Measurements from ENCODE around the gene NKD2.
"Not testable (repeated sequence)": the region's sequence is repeated elsewhere in the genome, so short reads cannot be mapped to it uniquely, and the experiment has no call there.

Gene NKD2

DNA sequence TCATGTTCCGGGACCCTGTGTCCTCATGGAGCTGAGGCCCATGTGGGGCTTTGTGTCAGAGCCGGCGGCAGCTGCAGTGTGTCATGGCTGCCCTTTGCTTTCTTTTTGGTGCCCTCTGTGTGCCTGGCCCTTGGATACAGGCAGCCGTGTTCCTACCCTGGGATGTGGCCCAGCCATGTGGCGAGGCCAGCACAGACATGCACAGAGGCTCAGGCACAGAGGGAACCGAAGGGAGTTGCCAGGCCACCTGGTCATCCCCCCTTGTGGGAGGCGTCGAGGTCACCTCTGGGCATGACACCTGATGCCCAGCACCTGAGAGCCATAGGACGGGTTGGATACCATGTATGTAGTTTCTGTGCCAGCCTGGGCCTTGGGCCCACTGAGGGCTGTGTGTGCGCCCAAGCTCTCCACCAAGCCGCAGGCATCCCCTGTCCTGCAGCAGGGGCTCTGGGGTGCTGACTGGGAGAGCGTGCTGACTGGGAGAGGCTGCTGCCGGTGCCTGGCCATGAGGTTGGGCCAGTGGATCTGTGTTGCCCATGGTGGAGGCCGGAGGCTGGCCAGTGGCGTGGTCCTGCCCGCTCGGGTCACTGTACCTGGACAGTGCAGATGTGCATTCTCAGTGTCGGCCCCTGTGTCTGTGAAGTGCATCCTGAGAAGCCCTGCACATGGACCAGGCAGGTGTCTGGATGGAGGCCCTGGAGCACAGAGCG is 4.8 kb downstream of the NKD2 start:
- no peak for DNase-seq (ENCODE audit: low spot score)

DNA sequence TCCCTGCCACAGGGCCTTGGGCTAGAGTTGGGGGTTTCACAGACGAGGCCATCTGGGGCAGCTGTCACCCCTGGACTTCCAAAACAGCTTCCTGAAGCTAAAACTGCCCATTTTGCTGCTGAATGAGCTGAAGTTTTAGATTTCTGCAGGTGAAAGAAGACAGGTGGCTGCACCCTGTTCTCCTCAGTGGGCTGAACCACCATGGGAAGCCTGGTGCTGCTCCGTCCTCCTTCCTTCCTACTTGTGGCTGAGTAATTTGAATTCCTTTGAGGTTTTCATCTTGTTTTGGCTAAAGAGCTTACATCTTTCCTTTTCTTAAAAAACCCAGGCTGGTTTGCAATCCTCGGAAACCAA is 5.3 kb downstream of the NKD2 start:
- DNase-seq (ENCODE audit: low spot score), result no peak

- no peak for DNase-seq (ENCODE audit: low spot score)
Measured at GRCh38 chr5:1014346-1014745, 5.7 kb downstream of the NKD2 start.

DNA sequence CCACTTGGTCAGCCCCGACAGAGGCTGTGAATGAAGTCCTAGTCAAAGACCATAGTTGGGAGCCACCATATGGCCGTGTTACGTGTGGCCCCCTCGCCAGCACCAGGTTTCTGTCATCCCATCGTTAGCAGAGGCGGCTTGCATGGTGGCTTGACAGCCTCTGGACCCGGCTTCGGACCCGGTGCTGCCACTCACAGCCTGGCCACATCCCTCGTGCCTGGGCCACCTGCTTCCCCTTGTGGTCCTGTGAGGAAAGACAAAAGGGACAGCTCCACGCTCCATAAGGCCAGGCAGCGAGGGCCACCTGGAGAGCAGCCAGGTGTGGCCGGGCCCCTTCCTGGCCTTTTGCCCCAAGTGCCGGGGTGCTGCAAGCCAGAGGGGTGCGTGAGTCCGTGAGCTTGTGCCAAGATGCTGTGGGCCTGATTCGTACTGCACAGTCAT is 6.2 kb downstream of the NKD2 start:
- DNase-seq (ENCODE audit: low spot score), result no peak

DNA sequence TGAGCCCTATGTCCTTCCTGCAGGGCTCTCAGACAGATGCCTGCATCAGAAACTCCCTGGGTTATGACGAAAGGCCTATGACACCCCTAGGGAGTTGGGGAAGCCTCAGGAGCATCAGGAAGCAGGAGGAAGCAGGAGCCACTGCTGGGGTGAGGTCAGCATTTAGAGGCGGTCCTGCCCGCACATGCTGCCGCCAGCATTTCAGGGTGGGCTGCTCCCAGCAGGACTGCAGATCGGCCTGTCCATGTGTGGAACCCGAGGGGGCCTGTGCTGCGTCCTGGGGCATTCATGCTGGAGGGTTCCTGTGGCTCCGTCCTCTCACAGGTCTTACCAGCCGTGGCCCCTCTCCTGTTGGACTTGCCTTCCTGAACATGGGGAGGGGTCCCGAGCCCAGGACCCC is 6.9 kb downstream of the NKD2 start:
- DNase-seq (ENCODE audit: low spot score), result no peak

- no peak for DNase-seq (ENCODE audit: low spot score)
Measured at GRCh38 chr5:1016036-1016435, 7.4 kb downstream of the NKD2 start.

DNA sequence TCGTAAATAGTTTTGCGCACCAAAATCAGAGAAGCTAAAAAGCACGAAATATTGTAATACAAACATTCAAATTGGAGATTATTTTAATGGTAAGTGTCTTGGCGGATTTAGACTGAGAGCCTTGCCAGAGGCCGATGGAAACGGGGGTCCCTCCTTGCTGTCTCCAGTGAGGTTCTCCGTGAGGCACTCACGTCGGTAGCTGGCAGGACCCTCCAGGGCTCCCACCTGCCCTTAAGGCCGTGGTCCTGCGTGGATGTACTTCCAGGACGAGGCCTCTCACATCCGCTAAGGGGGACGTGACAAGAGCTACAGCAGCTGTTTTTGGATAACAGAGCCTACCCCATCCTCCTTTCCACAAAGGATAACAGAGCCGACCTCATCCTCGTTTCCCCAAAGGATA is 7.9 kb downstream of the NKD2 start:
- no peak for DNase-seq (ENCODE audit: low spot score)

- no peak for DNase-seq (ENCODE audit: low spot score)
Measured at GRCh38 chr5:1017056-1017455, 8.5 kb downstream of the NKD2 start.

DNA sequence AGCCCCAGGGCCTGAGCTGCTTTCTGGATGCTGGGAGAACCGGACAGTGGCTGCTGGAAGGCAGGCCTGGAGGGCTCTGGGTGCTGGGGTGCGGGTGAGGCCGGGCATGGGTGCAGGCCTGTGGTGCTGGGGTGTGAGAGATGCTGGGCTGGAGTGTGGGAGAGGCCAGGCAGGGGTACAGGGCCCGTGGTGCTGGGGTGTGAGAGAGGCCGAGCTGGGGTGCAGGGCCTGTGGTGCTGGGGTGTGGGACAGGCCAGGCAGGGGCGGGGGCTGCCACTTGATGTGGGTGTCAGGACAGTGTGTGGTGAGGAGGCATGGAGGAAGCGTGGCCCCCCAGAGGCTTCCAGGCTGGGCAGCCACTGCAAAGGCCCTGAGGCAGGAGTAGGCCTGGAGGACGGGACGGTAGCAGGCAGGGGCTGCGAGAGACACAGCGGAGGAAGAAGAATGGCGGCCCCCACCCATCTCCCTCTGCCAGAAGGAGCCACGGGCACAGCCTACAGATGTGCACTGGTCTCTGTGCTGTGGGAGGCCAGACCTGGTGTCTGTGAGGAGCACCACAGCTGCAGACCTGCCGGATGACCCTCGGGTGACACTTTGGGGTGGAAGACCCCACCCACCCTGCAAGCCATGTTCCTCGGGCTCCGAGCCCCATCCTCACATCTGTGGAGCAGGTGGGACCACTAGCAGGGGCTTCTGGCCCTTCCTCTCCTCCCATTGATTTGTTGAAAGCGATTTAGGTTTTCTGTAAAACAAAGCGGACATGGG is 9.3 kb downstream of the NKD2 start:
- DNase-seq (ENCODE audit: low spot score), result no peak

- DNase-seq (ENCODE audit: low spot score), result no peak
Measured at GRCh38 chr5:1018596-1018995, 10.0 kb downstream of the NKD2 start.

DNA sequence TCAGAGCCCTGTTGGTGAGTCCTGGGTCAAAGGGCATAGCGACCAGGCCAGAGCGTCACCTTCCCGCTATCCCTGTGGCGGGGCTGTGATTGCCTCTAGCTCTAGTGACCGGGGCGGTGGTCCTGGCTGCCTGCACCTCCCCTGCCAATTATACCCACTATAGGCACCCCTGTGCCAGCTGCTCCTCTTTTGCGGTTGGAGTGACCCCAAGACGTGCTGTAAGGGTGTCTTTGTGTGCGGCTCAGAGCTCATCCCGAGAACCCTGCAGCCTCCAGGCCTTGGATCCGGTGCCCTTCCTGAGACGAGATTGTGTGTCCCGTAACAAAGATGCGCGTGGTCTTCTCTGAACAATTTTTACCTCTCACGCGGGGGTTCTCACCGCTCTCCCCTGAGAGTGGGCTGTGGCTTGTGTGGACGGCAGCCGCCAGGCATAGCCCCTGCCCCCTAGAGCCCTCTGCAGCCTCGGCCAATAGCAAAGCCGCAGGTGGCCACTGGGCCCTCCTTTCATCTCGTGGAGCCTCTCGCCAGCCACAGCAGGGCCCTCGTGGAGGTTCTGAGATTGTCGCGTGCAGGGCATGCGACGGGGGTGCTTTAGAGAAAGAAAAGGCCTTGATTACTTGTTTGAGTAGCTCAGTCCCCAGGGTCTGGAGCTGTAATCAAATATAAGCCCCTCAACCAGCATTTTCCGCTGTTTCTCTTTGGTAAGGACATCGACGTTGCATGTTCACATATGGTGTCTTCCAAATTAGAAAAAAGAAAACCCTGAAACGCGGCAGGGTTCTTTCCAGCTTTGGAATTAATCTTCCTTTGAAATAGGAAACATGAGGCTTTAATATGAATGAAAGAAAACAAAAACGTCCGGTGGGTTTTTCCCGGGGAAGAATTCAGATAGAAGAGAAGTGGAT is 10.7 kb downstream of the NKD2 start:
- DNase-seq (ENCODE audit: low spot score), result no peak

DNA sequence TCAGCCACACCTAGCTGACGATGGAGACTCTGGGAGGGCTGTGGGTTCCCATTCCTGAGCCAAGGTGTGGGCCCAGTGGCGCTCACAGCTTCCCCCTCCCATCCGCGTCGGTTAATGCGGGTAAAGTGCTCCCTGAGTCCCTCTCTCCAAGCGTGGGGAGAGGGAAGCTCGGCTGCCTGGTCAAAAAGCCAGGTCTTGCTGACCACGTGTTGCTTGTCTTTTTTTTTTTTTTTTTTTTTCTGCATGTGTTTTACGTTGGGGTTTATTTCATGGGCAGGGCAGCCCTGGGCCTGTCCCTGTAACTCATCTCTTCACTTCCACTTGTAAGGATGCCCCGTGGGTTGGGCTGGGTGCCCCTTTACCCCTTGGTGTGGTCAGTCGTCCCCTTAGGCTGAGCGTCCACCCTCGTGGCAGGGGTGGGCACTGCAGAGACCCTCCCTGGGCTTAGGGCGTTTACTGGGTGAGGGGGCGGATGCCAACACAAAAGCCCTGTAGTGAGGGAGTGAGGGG is 11.9 kb downstream of the NKD2 start:
- no peak for DNase-seq (ENCODE audit: low spot score)

DNA sequence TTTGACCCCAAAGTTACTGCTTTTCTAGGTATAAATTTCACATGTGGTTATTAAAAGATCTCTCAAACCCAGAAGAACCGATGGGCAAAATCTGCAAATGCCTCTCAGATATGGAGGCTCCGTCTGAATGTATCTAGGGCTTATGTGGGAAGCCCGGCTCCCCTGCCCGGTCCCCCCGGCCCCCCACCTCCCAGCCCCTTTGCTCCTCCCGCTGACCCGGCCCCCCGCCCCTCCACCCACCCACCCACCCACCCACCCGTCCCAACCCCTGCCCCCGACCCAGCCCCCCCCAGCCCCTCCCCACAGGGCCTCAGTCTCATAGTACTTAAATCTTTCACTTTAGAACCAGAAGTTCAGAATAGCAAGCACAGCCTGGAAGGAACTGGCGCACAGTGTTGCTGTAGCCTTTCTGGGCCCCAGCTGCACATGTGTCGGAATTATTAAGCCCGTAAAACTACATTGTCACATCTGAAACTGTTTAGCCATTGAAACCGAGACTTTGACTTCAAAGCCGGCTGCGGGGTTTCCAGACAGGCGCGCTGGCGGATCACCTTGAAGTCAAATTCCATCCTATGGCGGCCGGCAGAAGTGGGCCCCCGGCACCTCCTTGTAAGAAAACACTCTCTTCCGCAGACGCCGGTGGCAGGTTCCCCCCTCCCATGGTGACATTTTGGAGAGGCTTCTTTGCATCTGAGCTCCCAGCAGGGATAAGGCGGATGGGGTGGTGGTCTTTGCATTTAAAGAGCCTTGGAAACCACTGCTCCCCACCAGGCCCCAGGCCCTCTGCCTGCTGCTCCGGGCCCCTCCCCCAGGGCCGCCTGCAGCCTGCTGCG is 12.8 kb downstream of the NKD2 start:
- DNase-seq (ENCODE audit: low spot score), result no peak

DNA sequence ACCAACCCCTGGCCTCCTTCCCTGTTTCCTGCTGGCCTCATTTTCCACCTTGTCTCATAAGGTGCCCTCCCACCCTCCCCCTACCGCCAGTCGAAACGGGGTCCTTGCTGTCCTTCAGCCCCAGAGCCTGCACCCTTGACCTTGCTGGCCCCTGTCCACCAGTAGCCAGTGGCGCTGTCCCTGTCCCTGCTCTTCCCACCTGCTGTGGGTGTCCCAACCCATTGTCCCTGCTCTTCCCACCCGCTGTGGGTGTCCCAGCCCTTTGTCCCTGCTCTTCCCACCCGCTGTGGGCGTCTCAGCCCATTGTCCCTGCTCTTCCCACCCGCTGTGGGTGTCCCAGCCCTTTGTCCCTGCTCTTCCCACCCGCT is 13.4 kb downstream of the NKD2 start:
- DNase-seq (ENCODE audit: low spot score), result not testable (repeated sequence)

- DNase-seq (ENCODE audit: low spot score), result no peak
Measured at GRCh38 chr5:1026700-1027621, 18.4 kb downstream of the NKD2 start.

DNA sequence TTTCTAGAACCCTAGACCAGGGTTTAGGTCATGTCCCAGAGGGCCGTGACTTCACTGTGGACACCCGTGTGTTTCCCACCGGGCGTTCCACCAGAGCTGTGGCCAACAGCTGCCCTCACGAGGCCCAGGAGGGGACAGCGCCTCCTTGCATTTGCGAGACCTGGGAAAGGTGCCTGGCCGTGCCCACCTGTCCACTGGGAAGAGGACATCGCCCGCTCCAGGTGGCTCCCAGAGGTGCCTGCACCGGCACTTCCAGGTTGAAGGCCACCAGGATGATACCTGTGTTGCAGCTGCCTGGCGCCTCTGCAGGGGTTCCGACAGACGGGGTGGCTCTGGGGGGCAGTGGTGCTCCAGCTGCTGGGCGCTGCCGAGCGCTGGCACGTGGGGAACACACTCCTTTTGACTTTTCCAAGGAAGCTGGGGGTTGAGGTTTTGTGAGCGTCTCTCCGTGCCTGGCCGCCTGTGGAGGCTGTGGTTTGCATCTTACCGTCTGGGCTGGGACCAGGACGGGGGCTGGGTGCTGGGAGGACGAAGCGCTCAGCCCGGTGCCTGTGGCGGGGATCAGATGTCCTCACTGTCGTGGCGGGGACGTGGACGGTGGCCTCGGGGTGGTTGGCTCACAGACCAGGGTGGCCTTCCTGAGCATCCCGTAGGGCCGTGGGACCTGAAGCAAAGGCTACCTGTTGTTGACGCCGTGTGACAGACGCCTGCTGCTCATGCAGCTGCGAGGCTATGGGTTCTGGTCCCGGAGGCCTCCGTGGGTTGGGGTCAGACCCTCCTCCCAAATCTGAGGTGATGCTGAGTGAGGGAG is 19.2 kb downstream of the NKD2 start:
- no peak for DNase-seq (ENCODE audit: low spot score)

DNA sequence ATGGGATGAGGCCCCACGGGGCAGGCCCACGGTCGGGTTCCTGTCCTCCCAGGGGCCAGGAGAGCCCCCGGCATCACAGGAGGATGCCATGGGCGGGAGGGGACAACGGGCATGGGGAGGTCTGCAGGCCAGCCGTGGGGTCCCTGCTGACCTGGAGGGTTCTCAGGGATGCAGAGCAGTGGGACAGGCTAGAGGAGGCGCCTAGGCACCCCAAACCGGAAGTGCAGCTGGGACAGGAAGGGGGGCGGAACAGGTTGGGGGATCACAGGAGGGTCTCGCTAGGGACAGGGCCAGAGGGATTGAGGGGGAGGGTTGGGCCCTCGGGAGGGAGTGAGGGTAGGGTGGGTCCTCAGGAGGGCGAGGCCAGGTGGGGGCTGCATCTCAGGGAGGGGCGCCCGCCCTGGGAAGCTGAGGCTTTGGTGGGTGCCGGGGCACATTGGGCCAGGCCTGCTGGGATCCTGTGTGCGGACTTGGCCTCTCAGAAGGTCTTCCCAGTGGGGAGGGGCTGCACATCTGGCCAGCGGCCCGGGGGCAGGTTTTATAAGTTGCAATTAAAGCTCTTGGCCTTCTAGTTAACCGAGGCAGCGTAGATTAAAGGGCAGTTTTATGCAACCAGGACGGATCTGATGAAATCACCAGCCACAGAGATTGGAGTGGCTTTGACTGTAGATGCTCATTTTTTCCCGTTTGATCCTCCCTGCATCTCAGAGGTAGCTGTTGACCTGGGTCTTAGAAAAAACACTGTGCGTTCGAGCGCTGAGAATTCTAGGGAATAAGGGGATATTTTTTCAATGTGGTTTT is 20.1 kb downstream of the NKD2 start:
- DNase-seq (ENCODE audit: low spot score), result no peak

GRCh38 chr5:1029282-1029944 is 20.8 kb downstream of the NKD2 start:
- no peak for DNase-seq (ENCODE audit: low spot score)
